Loucy (cell line): Measurements from ENCODE around the gene TGFBR3.

ENCODE experiments used
- H2AFZ ChIP-seq: fragments of 200-600 bp; sonication (generic); 2 replicates; pipeline ENCODE4 v1.6.0; 2016; ENCODE audit warnings: antibody characterized with exemption, mild to moderate bottlenecking, low read length, moderate library complexity
- H3F3A ChIP-seq: fragments of 200-600 bp; 2 replicates; pipeline ENCODE4 v1.6.0; 2016; ENCODE audit warnings: antibody characterized with exemption, low read depth, mild to moderate bottlenecking
- H3K27me3 ChIP-seq: fragments of 200-600 bp; sonication (generic); 2 replicates; pipeline ENCODE4 v1.6.1; 2014; ENCODE audit warnings: low read length, mild to moderate bottlenecking; ENCODE audit not compliant: insufficient read depth, poor library complexity, severe bottlenecking
- H3K36me3 ChIP-seq: fragments of 200-600 bp; sonication (generic); 2 replicates; pipeline ENCODE4 v1.6.1; 2016; ENCODE audit warnings: low read length; ENCODE audit not compliant: insufficient read depth
- H3K4me1 ChIP-seq: fragments of 200-600 bp; sonication (generic); 2 replicates; pipeline ENCODE4 v1.5.1; 2014; ENCODE audit warnings: low read length, mild to moderate bottlenecking; ENCODE audit not compliant: insufficient read depth, poor library complexity, severe bottlenecking
- H3K4me2 ChIP-seq: fragments of 200-600 bp; sonication (generic); 2 replicates; pipeline ENCODE4 v1.6.0; 2014; ENCODE audit warnings: antibody characterized with exemption, low read length, low read depth, mild to moderate bottlenecking; ENCODE audit not compliant: poor library complexity, severe bottlenecking
- H3K4me3 ChIP-seq: fragments of 200-600 bp; sonication (generic); 2 replicates; pipeline ENCODE4 v1.5.1; 2014; ENCODE audit warnings: low read length, mild to moderate bottlenecking, mixed read lengths; ENCODE audit not compliant: poor library complexity, severe bottlenecking
- H3K79me2 ChIP-seq: fragments of 200-600 bp; sonication (generic); 2 replicates; pipeline ENCODE4 v1.6.1; 2014; ENCODE audit warnings: low read length; ENCODE audit not compliant: insufficient read depth
- H3K9ac ChIP-seq: fragments of 200-600 bp; sonication (generic); 2 replicates; pipeline ENCODE4 v1.6.0; 2014; ENCODE audit warnings: mild to moderate bottlenecking, low read depth, low read length, moderate library complexity; ENCODE audit not compliant: poor library complexity, severe bottlenecking
- H3K9me2 ChIP-seq: fragments of 200-600 bp; sonication (generic); replicated peaks from 2 replicates; pipeline ENCODE4 v1.6.1; 2016; ENCODE audit warnings: low read depth, low read length, mixed read lengths
- H3K9me3 ChIP-seq: fragments of 200-600 bp; sonication (generic); 2 replicates; pipeline ENCODE4 v1.6.1; 2014; ENCODE audit warnings: mild to moderate bottlenecking, antibody characterized with exemption, low read length, low read depth; ENCODE audit not compliant: insufficient read depth
- H4K20me1 ChIP-seq: fragments of 200-600 bp; sonication (generic); 2 replicates; pipeline ENCODE4 v1.6.0; 2014; ENCODE audit warnings: antibody characterized with exemption, low read length, mild to moderate bottlenecking; ENCODE audit not compliant: insufficient read depth, poor library complexity, severe bottlenecking
- EZH2phosphoT487 ChIP-seq: fragments of 200-600 bp; IDR thresholded peaks from 2 replicates; pipeline ENCODE4 v1.6.1; 2018; ENCODE audit warnings: antibody characterized with exemption, mild to moderate bottlenecking, moderate library complexity, borderline replicate concordance
- TF ChIP-seq, protein P1 (sequence below): fragments of 200-600 bp; sonication (generic); conservative IDR thresholded peaks from 2 replicates; pipeline ENCODE4 v1.5.1; 2014; ENCODE audit warnings: mild to moderate bottlenecking, antibody characterized with exemption, low read length

Gene TGFBR3

DNA sequence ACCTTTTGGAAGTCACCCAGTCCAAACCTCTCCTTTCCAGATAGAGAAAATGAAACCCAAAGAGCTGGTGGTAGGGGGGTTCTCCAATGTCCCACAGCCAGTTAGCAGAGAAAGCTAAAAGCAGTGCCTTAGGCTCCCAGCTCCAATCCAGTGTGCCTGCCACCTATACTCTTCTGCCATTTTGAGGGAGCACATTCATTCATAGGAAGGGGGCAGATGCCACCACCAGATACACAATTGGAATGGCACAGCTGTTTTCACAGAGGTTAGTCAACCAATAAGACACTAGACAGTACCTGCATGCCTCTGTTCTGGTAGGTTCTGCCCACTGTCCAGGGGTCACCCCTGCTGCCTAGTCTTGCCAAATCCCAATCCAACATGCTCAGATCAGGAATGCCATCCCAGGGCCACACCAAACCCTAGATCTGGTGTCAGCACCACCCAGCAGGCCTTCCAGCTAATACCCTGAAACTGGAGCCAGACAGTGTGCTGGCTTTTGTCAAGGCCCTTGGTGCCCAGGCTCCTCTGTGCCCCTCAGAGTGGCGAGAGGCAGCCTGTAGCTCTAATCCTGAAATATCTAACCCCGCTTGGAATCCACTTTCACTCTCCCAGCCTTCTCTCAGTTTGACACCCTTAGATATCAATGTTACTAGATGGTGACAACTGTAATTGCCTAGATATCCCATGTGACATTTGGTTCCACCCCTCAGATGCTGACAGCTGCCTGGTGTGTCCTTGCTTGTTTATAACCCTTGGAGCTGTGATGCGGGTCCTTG lies 178.6 kb downstream of the TGFBR3 start:
- no peaks in the 10 kb centered on the region for H3K36me3 ChIP-seq
- TF ChIP-seq, protein P1, sequence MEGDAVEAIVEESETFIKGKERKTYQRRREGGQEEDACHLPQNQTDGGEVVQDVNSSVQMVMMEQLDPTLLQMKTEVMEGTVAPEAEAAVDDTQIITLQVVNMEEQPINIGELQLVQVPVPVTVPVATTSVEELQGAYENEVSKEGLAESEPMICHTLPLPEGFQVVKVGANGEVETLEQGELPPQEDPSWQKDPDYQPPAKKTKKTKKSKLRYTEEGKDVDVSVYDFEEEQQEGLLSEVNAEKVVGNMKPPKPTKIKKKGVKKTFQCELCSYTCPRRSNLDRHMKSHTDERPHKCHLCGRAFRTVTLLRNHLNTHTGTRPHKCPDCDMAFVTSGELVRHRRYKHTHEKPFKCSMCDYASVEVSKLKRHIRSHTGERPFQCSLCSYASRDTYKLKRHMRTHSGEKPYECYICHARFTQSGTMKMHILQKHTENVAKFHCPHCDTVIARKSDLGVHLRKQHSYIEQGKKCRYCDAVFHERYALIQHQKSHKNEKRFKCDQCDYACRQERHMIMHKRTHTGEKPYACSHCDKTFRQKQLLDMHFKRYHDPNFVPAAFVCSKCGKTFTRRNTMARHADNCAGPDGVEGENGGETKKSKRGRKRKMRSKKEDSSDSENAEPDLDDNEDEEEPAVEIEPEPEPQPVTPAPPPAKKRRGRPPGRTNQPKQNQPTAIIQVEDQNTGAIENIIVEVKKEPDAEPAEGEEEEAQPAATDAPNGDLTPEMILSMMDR: no peak
- TF ChIP-seq EZH2phosphoT487: no peak
- H3K27me3 ChIP-seq: no peaks in the 10 kb centered on the region
- H3K9me2 ChIP-seq: no peaks in the 10 kb centered on the region
- no peaks in the 10 kb centered on the region for H3K79me2 ChIP-seq
- no peak overlapping the region for H2AFZ ChIP-seq
- H3K9ac ChIP-seq: no peak overlapping the region
- H4K20me1 ChIP-seq: no peaks in the 10 kb centered on the region
- H3K4me1 ChIP-seq: no peaks in the 10 kb centered on the region
- no peak overlapping the region for H3K4me2 ChIP-seq
- H3F3A ChIP-seq: no peaks in the 10 kb centered on the region
- no peaks in the 10 kb centered on the region for H3K9me3 ChIP-seq
- no peak overlapping the region for H3K4me3 ChIP-seq

DNA sequence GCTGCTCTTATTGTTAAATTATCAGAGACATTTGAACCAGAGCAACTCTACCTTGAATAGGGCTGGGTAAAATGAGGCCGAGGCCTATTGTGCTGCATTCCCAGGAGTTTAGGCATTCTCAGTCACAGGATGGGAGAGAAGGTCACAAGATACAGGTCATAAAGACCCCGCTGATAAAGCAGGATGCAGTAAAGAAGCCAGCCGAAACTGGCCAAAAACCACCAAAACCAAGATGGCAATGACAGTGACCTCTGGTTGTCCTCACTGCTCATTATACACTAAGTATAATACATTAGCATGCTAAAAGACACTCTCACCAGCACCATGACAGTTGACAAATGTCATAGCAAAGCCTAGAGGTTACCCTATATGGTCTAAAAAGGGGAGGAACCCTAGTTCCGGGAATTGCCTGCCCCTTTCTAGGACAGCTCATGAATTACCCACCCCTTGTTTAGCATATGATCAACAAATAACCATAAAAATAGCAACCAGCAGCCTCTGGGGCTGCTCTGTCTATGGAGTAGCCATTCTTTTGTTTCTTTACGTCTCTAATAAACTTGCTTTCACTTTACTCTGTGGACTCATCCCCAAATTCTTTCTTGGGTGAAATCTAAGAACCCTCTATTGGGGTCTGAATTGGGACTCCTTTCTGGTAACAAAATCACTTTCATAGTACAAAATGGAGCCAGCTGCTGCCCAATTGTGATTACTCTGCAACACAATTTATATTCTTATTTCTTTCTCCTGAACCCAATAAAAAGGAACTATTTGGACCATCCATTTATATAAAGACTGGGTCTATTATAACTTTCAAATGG lies 179.6 kb downstream of the TGFBR3 start:
- no peak overlapping the region for H3K4me3 ChIP-seq
- no peaks in the 10 kb centered on the region for H3K9me2 ChIP-seq
- no peak overlapping the region for H3K4me2 ChIP-seq
- no peaks in the 10 kb centered on the region for H3K27me3 ChIP-seq
- TF ChIP-seq, protein P1: no peak
- no peak for TF ChIP-seq EZH2phosphoT487
- no peaks in the 10 kb centered on the region for H3K36me3 ChIP-seq
- H3K79me2 ChIP-seq: no peaks in the 10 kb centered on the region
- no peaks in the 10 kb centered on the region for H3K4me1 ChIP-seq
- H2AFZ ChIP-seq: no peak overlapping the region
- H3K9ac ChIP-seq: no peak overlapping the region
- H3F3A ChIP-seq: no peaks in the 10 kb centered on the region
- no peaks in the 10 kb centered on the region for H4K20me1 ChIP-seq
- H3K9me3 ChIP-seq: no peaks in the 10 kb centered on the region

DNA sequence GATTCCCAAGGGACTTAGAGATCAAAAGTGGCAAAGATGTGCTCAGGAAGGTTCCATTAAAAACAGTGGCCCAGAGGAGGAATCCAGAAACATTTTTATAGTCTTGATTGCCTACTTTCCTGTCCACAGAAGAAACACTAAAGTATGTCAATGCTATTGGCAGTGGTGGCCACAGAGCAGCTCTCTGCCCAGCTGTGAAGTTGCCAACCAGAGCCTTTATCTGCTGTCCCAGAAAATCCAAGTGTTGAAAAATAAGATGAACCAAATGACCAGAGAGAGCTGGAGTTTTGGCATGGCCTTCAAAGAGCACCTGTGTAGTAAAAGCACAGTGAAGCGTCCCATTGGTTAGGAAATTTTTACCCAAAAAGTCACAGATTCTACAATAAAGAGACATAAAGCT lies 181.2 kb downstream of the TGFBR3 start:
- H4K20me1 ChIP-seq: no peaks in the 10 kb centered on the region
- H3K36me3 ChIP-seq: no peaks in the 10 kb centered on the region
- no peaks in the 10 kb centered on the region for H3K79me2 ChIP-seq
- H3K27me3 ChIP-seq: no peaks in the 10 kb centered on the region
- TF ChIP-seq EZH2phosphoT487: no peak
- TF ChIP-seq, protein P1: no peak
- H3K9me2 ChIP-seq: no peaks in the 10 kb centered on the region
- H3K4me2 ChIP-seq: no peak overlapping the region
- H3K4me1 ChIP-seq: no peaks in the 10 kb centered on the region
- H3K9me3 ChIP-seq: no peaks in the 10 kb centered on the region
- H2AFZ ChIP-seq: no peak overlapping the region
- no peak overlapping the region for H3K4me3 ChIP-seq
- H3F3A ChIP-seq: no peaks in the 10 kb centered on the region
- no peak overlapping the region for H3K9ac ChIP-seq
